HEK293 (cell line): ENCODE measurements around the gene NCOA6.

Experiments
- CTCF ChIP-seq: fragments of 450-650 bp; formaldehyde crosslinking; IDR thresholded peaks from 2 replicates; pipeline ENCODE4 v1.5.1; 2016; ENCODE audit warnings: missing biosample characterization, missing genetic modification characterization
- ELK4 ChIP-seq: IDR thresholded peaks from 2 replicates; pipeline ENCODE4 v1.6.1; 2011; ENCODE audit warnings: mild to moderate bottlenecking, low read depth, low read length, borderline replicate concordance
- RBAK ChIP-seq: fragments of 450-650 bp; formaldehyde crosslinking; IDR thresholded peaks from 2 replicates; pipeline ENCODE4 v1.5.1; 2016; ENCODE audit warnings: missing biosample characterization, missing genetic modification characterization
- SP7 ChIP-seq: fragments of 450-650 bp; formaldehyde crosslinking; IDR thresholded peaks from 2 replicates; pipeline ENCODE4 v1.5.1; 2016; ENCODE audit warnings: missing biosample characterization, missing genetic modification characterization
- TRIM28 ChIP-seq: IDR thresholded peaks from 2 replicates; pipeline ENCODE4 v1.6.1; 2011; ENCODE audit warnings: low read length, control low read depth, borderline replicate concordance
- YY1 ChIP-seq: fragments of 450-650 bp; formaldehyde crosslinking; IDR thresholded peaks from 2 replicates; pipeline ENCODE4 v1.5.1; 2018; ENCODE audit warnings: missing biosample characterization, missing genetic modification characterization
- ZBTB7A ChIP-seq: fragments of 450-650 bp; formaldehyde crosslinking; IDR thresholded peaks from 2 replicates; pipeline ENCODE4 v1.5.1; 2016; ENCODE audit warnings: low read depth, missing biosample characterization, missing genetic modification characterization
- ZNF350 ChIP-seq: fragments of 450-650 bp; formaldehyde crosslinking; IDR thresholded peaks from 2 replicates; pipeline ENCODE4 v1.5.0; 2017; ENCODE audit warnings: missing biosample characterization, mild to moderate bottlenecking, missing genetic modification characterization

- TF ChIP-seq SP7 (tag by site-specific recombination) (no peak), RBAK (tag by site-specific recombination) (no peak), CTCF (tag by site-specific recombination) (no peak), ELK4 (no peak), ZBTB7A (tag by site-specific recombination) (no peak), TRIM28 (no peak), YY1 (no peak), ZNF350 (tag by site-specific recombination) (no peak)
These were observed 114.9 kb downstream of the NCOA6 start for GRCh38 chr20:34710568-34710839.
